Mucosa of stomach (tissue), 1 donor: ENCODE measurements around the gene SYT17.

Source experiments
- H3K27me3 ChIP-seq: one replicate; pipeline ENCODE4 v1.7.0; 2013; ENCODE audit warnings: mild to moderate bottlenecking, low read length; ENCODE audit not compliant: control insufficient read depth, insufficient read depth
- H3K36me3 ChIP-seq: one replicate; pipeline ENCODE4 v1.7.0; 2013; ENCODE audit warnings: low read length; ENCODE audit not compliant: control insufficient read depth, insufficient read depth
- H3K4me1 ChIP-seq: one replicate; pipeline ENCODE4 v1.7.0; 2013; ENCODE audit warnings: mild to moderate bottlenecking, low read length; ENCODE audit not compliant: control insufficient read depth, insufficient read depth
- H3K4me3 ChIP-seq: one replicate; pipeline ENCODE4 v1.7.0; 2013; ENCODE audit warnings: low read length
- H3K9ac ChIP-seq: one replicate; pipeline ENCODE4 v1.7.0; 2013; ENCODE audit warnings: mild to moderate bottlenecking, low read length, moderate library complexity
- H3K9me3 ChIP-seq: one replicate; pipeline ENCODE4 v1.7.0; 2013; ENCODE audit warnings: mild to moderate bottlenecking, low read length, moderate library complexity; ENCODE audit not compliant: control insufficient read depth
- donor health status: Pancreatic carcinoma.

SYT17 gene

GRCh38 chr16:19252904-19253303 lies 84.9 kb downstream of the SYT17 start:
- no peaks in the 10 kb centered on the region for H3K9me3 ChIP-seq
- H3K27me3 ChIP-seq: no peaks in the 10 kb centered on the region
- no peaks in the 10 kb centered on the region for H3K4me1 ChIP-seq
- no peak overlapping the region for H3K4me3 ChIP-seq
- H3K36me3 ChIP-seq: no peaks in the 10 kb centered on the region
- H3K9ac ChIP-seq: no peak overlapping the region

GRCh38 chr16:19254611-19255010 lies 86.6 kb downstream of the SYT17 start:
- Histone ChIP-seq H3K9me3 (no peaks in the 10 kb centered on the region), H3K4me1 (no peaks in the 10 kb centered on the region), H3K36me3 (no peaks in the 10 kb centered on the region), H3K4me3 (no peak overlapping the region), H3K9ac (no peak overlapping the region), H3K27me3 (no peaks in the 10 kb centered on the region)

- Histone ChIP-seq H3K4me1 (no peaks in the 10 kb centered on the region), H3K9ac (no peak overlapping the region), H3K36me3 (no peaks in the 10 kb centered on the region), H3K4me3 (no peak overlapping the region), H3K27me3 (no peaks in the 10 kb centered on the region), H3K9me3 (no peaks in the 10 kb centered on the region)
These were observed 96.2 kb downstream of the SYT17 start for GRCh38 chr16:19264123-19264673.

GRCh38 chr16:19265380-19265930 lies 97.4 kb downstream of the SYT17 start:
- Histone ChIP-seq H3K36me3 (no peaks in the 10 kb centered on the region), H3K9ac (no peak overlapping the region), H3K9me3 (no peaks in the 10 kb centered on the region), H3K4me1 (no peaks in the 10 kb centered on the region), H3K4me3 (no peak overlapping the region), H3K27me3 (no peaks in the 10 kb centered on the region)

- Histone ChIP-seq H3K4me3 (no peak overlapping the region), H3K9me3 (no peaks in the 10 kb centered on the region), H3K36me3 (no peaks in the 10 kb centered on the region)
These were observed 98.7 kb downstream of the SYT17 start for GRCh38 chr16:19266774-19267173.

GRCh38 chr16:19269098-19269497 lies 101.1 kb downstream of the SYT17 start:
- H3K9ac ChIP-seq: no peak overlapping the region
- no peaks in the 10 kb centered on the region for H3K27me3 ChIP-seq
- H3K4me1 ChIP-seq: no peaks in the 10 kb centered on the region
- H3K9me3 ChIP-seq: no peaks in the 10 kb centered on the region
- no peaks in the 10 kb centered on the region for H3K36me3 ChIP-seq
- H3K4me3 ChIP-seq: no peak overlapping the region

More at GRCh38 chr16:19266774-19267173, 98.7 kb downstream of the SYT17 start:
- no peak overlapping the region for H3K9ac ChIP-seq
- no peaks in the 10 kb centered on the region for H3K27me3 ChIP-seq
- H3K4me1 ChIP-seq: no peaks in the 10 kb centered on the region

- Histone ChIP-seq H3K9ac (no peak overlapping the region), H3K36me3 (no peaks in the 10 kb centered on the region), H3K9me3 (no peaks in the 10 kb centered on the region), H3K27me3 (no peaks in the 10 kb centered on the region), H3K4me1 (no peaks in the 10 kb centered on the region), H3K4me3 (no peak overlapping the region)
These were observed 106.2 kb downstream of the SYT17 start for GRCh38 chr16:19274165-19274797.

GRCh38 chr16:19278403-19278802 lies 110.4 kb downstream of the SYT17 start:
- Histone ChIP-seq H3K36me3 (no peaks in the 10 kb centered on the region), H3K9me3 (no peaks in the 10 kb centered on the region), H3K9ac (no peak overlapping the region), H3K4me3 (no peak overlapping the region), H3K4me1 (no peaks in the 10 kb centered on the region), H3K27me3 (no peaks in the 10 kb centered on the region)

- H3K27me3 ChIP-seq: no peaks in the 10 kb centered on the region
- no peaks in the 10 kb centered on the region for H3K36me3 ChIP-seq
- no peak overlapping the region for H3K9ac ChIP-seq
- H3K4me3 ChIP-seq: no peak overlapping the region
- H3K9me3 ChIP-seq: no peaks in the 10 kb centered on the region
- no peaks in the 10 kb centered on the region for H3K4me1 ChIP-seq
These were observed 113.2 kb downstream of the SYT17 start for GRCh38 chr16:19281246-19281645.

- Histone ChIP-seq H3K9me3 (no peaks in the 10 kb centered on the region), H3K36me3 (no peaks in the 10 kb centered on the region), H3K27me3 (no peaks in the 10 kb centered on the region), H3K9ac (no peak overlapping the region), H3K4me3 (no peak overlapping the region), H3K4me1 (no peaks in the 10 kb centered on the region)
These were observed 114.1 kb downstream of the SYT17 start for GRCh38 chr16:19282101-19282500.

GRCh38 chr16:19283637-19284036 lies 115.6 kb downstream of the SYT17 start:
- Histone ChIP-seq H3K4me3 (no peak overlapping the region), H3K4me1 (no peaks in the 10 kb centered on the region), H3K9ac (no peak overlapping the region), H3K27me3 (no peaks in the 10 kb centered on the region), H3K36me3 (no peaks in the 10 kb centered on the region), H3K9me3 (no peaks in the 10 kb centered on the region)

GRCh38 chr16:19284207-19284606 lies 116.2 kb downstream of the SYT17 start:
- Histone ChIP-seq H3K9me3 (no peaks in the 10 kb centered on the region), H3K4me1 (no peaks in the 10 kb centered on the region), H3K36me3 (no peaks in the 10 kb centered on the region), H3K9ac (no peak overlapping the region), H3K27me3 (no peaks in the 10 kb centered on the region), H3K4me3 (no peak overlapping the region)
